OCI-LY3 (cell line): ENCODE measurements around the gene POLDIP2.

ENCODE experiments used
- EZH2phosphoT487 ChIP-seq: fragments of 200-600 bp; shearing (Covaris generic); IDR thresholded peaks from 2 replicates; pipeline ENCODE4 v1.6.1; 2018; ENCODE audit warnings: antibody characterized with exemption, mixed run types, low read depth
- TF ChIP-seq, protein P1 (sequence below): fragments of 200-600, 300-600 bp; sonication (generic); IDR thresholded peaks from 2 replicates; pipeline ENCODE4 v1.5.1; 2014; ENCODE audit warnings: antibody characterized with exemption, low read length, low read depth

DNA sequence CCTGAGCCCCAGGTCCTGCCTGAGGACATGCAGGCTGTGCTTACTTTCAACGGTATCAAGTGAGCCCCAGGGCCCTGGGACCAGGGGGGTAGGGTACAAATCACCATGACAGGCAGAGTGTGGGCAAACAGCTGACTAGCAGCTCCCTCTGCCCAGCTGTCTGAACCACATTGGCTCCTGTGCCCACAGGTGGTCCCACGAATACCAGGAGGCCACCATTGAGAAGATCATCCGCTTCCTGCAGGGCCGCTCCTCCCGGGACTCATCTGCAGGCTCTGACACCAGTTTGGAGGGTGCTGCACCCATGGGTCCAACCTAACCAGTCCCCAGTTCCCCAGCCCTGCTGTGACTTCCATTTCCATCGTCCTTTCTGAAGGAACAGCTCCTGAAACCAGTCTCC lies 38.6 kb upstream of the POLDIP2 start:
- TF ChIP-seq, protein P1, sequence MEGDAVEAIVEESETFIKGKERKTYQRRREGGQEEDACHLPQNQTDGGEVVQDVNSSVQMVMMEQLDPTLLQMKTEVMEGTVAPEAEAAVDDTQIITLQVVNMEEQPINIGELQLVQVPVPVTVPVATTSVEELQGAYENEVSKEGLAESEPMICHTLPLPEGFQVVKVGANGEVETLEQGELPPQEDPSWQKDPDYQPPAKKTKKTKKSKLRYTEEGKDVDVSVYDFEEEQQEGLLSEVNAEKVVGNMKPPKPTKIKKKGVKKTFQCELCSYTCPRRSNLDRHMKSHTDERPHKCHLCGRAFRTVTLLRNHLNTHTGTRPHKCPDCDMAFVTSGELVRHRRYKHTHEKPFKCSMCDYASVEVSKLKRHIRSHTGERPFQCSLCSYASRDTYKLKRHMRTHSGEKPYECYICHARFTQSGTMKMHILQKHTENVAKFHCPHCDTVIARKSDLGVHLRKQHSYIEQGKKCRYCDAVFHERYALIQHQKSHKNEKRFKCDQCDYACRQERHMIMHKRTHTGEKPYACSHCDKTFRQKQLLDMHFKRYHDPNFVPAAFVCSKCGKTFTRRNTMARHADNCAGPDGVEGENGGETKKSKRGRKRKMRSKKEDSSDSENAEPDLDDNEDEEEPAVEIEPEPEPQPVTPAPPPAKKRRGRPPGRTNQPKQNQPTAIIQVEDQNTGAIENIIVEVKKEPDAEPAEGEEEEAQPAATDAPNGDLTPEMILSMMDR, result no peak
- TF ChIP-seq EZH2phosphoT487, result no peak
